Measurements from ENCODE around the gene FBXL4. TPM values are rescaled to one million over a fixed set of nuclear protein-coding genes. Genes with fewer than 3 reads are reported as not detected.

The FBXL4 gene
- total RNA-seq, 2 experiments from 2014 or later, result 16.4 to 17.5 TPM

DNA sequence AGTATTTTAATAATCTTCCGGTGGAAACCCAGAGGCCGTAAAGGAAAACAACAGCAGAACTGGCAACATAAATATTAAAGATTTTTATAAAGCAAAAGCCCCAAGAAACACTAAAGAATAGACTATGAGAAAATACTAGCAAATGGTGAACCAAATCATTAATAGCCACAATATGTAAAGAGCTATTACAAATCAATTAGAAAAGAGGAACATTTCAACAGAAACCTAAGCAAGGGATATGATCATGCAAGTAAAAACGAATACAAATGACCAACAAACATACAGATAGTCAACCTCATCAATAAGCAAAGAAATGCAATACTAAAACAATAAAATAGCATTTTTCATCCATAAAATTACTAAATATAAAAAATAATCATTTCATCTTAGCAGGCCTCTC, 3.6 kb downstream of the FBXL4 start:
- H3K36me3 Mint-ChIP-seq (ENCODE audit: low read depth), result peaks cover 48% of the 10 kb centered on the region
- no peak for ATAC-seq
- no peak overlapping the region for H3K27ac Mint-ChIP-seq
- H3K4me1 Mint-ChIP-seq (ENCODE audit: low read depth), result peaks cover 49% of the 10 kb centered on the region
- H3K9me3 Mint-ChIP-seq, result peaks cover 27% of the 10 kb centered on the region
- TF ChIP-seq, protein P1, sequence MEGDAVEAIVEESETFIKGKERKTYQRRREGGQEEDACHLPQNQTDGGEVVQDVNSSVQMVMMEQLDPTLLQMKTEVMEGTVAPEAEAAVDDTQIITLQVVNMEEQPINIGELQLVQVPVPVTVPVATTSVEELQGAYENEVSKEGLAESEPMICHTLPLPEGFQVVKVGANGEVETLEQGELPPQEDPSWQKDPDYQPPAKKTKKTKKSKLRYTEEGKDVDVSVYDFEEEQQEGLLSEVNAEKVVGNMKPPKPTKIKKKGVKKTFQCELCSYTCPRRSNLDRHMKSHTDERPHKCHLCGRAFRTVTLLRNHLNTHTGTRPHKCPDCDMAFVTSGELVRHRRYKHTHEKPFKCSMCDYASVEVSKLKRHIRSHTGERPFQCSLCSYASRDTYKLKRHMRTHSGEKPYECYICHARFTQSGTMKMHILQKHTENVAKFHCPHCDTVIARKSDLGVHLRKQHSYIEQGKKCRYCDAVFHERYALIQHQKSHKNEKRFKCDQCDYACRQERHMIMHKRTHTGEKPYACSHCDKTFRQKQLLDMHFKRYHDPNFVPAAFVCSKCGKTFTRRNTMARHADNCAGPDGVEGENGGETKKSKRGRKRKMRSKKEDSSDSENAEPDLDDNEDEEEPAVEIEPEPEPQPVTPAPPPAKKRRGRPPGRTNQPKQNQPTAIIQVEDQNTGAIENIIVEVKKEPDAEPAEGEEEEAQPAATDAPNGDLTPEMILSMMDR (IDR thresholded peaks at IDR 0.05), result no peak
- intact Hi-C loops (cut with micrococcal nuclease), result no loop called here
- no peak overlapping the region for H3K4me3 Mint-ChIP-seq
- no peaks in the 10 kb centered on the region for H3K27me3 Mint-ChIP-seq
- ChIA-PET POLR2A (no interaction called here), CTCF (no interaction called here)
- no peak for DNase-seq

DNA sequence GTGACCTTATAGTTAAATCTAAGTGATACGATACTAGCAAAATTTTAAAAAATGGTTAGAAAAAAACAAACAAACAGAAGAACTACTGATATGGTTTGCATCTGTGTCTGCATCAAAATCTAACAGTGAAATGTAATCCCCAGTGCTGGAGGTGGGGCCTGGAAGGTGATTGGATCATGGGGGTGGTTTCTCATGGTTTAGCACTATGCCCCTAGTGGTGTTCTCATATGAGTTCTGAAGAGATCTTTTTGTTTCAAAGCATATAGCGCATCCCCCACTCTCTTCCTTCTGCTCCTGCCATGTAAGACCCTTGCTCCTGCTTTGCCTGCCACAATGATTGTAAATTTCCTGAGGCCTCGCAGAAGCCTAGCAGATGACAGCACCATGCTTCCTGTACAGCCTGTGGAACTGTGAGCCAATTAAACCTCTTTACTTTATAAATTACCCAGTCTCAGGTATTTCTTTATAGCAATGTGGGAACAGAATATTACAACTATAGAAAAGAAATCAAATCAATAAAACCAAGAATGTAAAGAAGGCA, 5.4 kb downstream of the FBXL4 start:
- intact Hi-C loops (cut with micrococcal nuclease), result no loop called here
- TF ChIP-seq, protein P1 (IDR thresholded peaks at IDR 0.05), result no peak
- peak; percentile 12 for DNase-seq
- CTCF ChIA-PET, result no interaction called here
- Mint-ChIP-seq H3K27ac (no peak overlapping the region), H3K36me3 (ENCODE audit: low read depth) (peaks cover 56% of the 10 kb centered on the region), H3K4me1 (ENCODE audit: low read depth) (peaks cover 58% of the 10 kb centered on the region), H3K4me3 (no peak overlapping the region), H3K27me3 (no peaks in the 10 kb centered on the region), H3K9me3 (peaks cover 28% of the 10 kb centered on the region)
- peak; percentile 43 for ATAC-seq
- POLR2A ChIA-PET, result no interaction called here

DNA sequence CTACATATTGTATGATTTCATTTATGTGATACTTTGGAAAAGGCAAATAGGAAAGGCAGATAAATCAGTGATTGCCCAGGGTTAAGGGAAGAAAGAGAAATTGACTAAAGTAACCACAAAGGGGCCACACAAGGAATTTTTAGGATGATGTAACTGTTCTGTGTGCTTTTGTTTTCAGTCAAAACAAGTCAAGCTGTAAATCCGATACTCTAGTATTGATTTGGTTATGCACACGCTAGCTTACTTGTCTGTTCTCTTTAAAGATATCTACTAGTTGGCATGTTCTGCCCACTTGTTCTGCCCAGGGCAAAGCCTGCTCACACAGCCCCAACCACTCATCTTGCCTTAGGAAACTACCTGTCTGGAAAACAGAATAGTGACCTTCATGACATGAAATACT, 6.4 kb downstream of the FBXL4 start:
- ATAC-seq (no peak), DNase-seq (no peak)
- ChIA-PET CTCF (no interaction called here), POLR2A (no interaction called here)
- Mint-ChIP-seq H3K9me3 (peaks cover 28% of the 10 kb centered on the region), H3K27me3 (no peaks in the 10 kb centered on the region), H3K36me3 (ENCODE audit: low read depth) (peaks cover 52% of the 10 kb centered on the region), H3K4me1 (ENCODE audit: low read depth) (peaks cover 58% of the 10 kb centered on the region), H3K27ac (no peak overlapping the region), H3K4me3 (no peak overlapping the region)
- intact Hi-C loops (cut with micrococcal nuclease), result no loop called here
- TF ChIP-seq, protein P1 (IDR thresholded peaks at IDR 0.05), result no peak

DNA sequence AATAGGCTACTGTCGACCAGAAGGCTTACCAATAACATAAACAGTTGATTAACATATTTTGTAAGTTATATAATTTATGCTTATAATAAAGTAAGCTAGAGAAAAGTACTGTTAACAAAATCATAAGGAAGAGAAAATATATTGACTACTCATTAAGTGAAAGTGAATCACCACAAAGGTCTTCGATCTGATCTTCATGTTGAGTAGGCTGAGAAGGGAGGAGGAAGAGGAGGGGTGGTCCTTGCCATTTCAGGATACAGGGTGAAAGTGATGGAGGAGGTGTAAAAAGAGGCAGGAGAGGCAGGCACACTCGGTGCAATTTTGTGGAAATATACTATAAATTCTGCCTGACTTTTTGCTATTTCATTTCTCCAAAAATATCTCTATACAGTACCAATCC, 10.4 kb downstream of the FBXL4 start:
- H3K4me3 Mint-ChIP-seq, result no peak overlapping the region
- H3K27me3 Mint-ChIP-seq, result no peaks in the 10 kb centered on the region
- TF ChIP-seq, protein P1 (IDR thresholded peaks at IDR 0.05), result no peak
- no peak for ATAC-seq
- no peak overlapping the region for H3K27ac Mint-ChIP-seq
- peaks cover 52% of the 10 kb centered on the region for H3K4me1 Mint-ChIP-seq (ENCODE audit: low read depth)
- H3K9me3 Mint-ChIP-seq, result peaks cover 22% of the 10 kb centered on the region
- H3K36me3 Mint-ChIP-seq (ENCODE audit: low read depth), result peaks cover 58% of the 10 kb centered on the region
- ChIA-PET POLR2A (no interaction called here), CTCF (no interaction called here)
- DNase-seq, result no peak
- intact Hi-C loops (cut with micrococcal nuclease), result no loop called here

DNA sequence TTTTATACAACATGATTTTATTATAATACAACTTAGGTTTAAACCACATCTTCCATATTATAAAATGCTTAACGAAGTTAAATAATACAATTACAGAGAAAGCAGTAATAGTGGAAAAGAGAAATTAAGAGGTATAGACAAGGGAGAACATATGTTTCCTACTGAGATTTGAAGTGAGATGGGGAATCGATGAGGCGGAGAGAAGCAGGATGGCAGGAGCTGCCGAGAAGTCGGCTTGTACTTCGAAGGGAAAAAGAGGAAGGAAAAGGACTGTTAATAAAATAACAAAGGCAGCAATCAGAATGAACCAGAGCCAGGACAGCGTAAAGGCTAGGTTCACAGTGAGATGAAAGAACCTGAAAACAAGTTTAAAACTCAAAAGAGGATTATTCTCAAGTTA, 15.4 kb downstream of the FBXL4 start:
- H3K4me3 Mint-ChIP-seq, result no peak overlapping the region
- ChIA-PET POLR2A (no interaction called here), CTCF (interaction anchor here (0.6 kb wide), 1 partner anchor 13 kb away, joined by 3 read pairs; no protein-coding TSS in a partner anchor)
- H3K27me3 Mint-ChIP-seq, result no peaks in the 10 kb centered on the region
- TF ChIP-seq, protein P1 (IDR thresholded peaks at IDR 0.05), result no peak
- no peak for ATAC-seq
- no peak overlapping the region for H3K27ac Mint-ChIP-seq
- peaks cover 47% of the 10 kb centered on the region for H3K36me3 Mint-ChIP-seq (ENCODE audit: low read depth)
- DNase-seq, result no peak
- peaks cover 43% of the 10 kb centered on the region for H3K4me1 Mint-ChIP-seq (ENCODE audit: low read depth)
- no peaks in the 10 kb centered on the region for H3K9me3 Mint-ChIP-seq
- intact Hi-C loops (cut with micrococcal nuclease), result no loop called here
